Stimulated activated CD8-positive, alpha-beta memory T cell treated with anti-CD3 and anti-CD28 coated beads, Interleukin-2, amount 100 ng/mL, for 1 hour (primary cell): ENCODE results near the gene C1S.
"Not testable (repeated sequence)": the region's sequence is repeated elsewhere in the genome, so short reads cannot be mapped to it uniquely, and the experiment has no call there.

Experiments used
- DNase-seq, 2 donors: peaks; one replicate each; pipeline ENCODE4 v3.0.0-alpha.2; 2020; ENCODE audit warnings: low read depth in 2 of 2

C1S gene

DNA sequence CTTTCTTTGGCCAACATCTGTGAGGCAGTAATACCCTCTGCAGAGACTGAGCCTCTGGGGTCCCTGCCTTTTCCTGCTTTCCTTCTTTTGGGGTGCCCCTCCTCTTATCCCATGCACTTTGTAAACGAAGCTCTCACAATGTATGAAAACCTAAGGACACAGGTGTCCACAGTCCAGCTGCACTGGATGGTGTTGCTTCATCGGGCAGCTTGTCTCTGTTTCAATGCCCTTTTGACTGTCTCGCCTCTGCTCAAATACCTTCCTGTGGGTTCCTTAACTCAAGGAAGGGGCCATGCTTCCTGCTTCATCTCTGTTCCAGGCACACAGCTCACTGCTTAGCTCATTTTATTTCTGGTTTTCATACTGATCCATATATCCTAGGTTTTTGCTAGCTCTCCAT, 42.1 kb downstream of the C1S start:
- DNase-seq: no peak

DNA sequence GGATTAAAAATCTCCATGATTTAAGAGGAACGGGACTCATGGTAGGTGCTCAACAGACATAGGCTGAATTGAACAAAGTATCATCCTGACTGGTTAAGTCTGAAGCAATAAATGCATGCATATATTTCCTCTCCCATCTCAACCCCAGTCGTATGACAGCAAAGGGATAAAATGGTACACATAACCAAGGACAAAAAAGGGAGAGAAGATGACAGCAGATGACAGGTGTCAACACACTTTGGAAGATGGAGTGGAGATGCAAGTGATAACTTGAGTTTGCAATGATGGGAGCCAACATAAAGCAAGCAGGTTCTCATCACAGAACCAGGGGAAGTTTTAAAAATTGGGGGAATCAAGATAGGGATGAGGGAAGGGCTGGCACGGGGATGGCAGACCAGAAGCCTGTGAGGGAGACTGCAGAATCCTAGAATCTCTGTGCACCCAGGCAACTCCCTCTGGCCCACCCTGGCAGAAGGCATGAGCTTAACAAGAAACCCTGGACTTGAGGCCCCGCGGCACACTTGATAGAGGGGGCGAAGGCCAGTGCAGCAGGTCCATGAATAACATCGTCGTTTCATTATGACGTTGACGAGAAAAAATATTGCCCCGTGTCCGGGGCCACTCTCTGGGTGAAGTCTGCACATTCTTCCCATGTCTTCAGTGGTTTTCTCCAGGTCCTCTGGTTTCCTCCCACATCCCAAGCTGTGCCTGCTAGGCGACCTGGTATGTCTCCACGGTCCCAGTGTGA, 43.5 kb downstream of the C1S start:
- DNase-seq: no peak

DNA sequence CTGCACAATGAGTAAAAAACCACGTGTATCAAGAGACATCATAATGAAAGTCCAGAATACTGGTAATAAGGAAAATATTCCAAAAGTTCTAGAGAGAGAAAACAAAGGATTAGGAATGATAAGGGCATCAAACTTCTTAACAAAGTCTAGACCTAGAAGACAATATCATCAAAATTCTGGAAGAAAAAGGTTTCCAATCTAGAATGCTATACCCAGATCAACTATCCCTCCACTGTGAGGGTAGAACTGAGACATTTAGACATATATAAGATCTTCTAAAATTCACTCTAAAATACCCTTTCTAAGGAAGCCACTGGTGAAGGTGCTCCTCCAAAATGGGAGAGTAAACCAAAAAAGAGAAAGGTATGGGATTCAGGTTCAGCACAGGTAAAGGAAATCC, 45.6 kb downstream of the C1S start:
- no peak for DNase-seq

DNA sequence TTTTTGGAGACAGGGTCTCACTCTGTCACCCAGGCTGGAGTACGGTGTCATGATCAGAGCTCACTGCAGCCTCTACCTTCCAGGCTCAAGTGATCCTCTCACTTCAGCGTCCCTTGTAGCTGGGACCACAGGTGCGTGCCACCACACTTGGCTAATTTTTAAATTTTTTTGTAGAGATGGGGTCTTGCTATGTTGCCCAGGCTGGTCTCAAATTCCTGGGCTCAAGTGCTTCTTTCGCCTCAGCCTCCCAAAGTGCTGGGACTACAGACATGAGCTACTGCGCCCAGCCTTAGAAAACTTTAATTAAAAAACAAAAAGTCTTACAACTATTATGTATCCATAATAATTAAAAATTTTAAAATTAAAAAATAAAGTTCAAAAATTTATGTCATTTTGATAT, 46.7 kb downstream of the C1S start:
- not testable (repeated sequence) for DNase-seq

DNA sequence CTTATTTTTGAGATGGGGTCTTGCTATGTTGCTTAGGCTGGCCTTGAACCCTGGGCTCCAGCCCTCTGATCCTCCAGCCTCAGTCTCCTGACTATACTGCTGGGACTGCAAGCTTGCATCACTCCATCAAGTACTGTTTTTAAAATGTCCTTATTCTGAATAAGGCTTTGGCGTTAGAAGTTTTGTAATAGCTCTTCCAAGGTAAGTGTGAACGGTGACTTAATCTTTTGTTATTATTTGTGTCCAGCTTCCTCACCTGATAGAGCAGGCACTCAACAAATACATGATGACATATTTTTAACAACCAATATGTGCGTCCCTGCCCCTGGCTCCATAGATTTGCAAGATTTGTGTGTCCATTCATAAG, 47.1 kb downstream of the C1S start:
- DNase-seq: no peak

DNA sequence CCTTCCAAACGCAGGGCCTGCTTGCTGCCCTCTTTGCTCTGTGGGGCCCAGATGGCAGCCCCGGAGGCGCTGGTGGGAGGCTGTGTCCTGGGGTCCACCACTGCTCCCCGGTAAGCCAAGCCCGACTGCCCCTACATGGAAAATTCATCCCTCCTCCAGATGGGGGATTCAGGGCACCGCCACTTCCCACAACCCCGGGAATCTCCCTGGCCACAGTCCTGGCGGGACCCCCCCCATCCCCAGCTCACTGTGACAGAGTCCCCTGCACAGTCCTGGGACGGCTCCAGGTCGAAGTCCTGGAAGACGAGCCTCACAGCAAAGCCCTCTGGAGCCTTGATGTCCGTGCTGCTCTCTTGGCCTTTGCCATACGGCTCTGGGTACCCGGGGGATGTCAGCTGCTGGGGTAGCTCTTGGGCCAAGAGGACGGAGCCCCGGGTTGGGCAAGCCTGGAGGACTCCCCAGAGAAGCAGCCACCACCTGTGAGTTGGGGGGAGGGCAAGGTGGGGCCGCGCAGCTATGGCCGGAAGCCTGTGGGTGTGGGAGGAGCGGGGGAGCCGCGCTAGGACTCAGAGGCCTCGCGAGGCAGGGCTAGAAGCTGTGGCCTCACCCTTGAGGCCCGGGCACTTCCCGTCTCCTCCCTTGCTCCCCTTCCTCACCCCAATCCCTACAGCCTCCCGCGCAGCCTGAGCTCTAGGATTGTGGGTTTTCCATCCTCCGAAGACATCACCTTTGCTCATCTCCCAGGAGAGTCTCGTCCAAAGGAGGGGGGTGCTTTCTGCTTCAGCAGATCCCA, 47.7 kb downstream of the C1S start:
- DNase-seq: peak; percentile 36 to 46

DNA sequence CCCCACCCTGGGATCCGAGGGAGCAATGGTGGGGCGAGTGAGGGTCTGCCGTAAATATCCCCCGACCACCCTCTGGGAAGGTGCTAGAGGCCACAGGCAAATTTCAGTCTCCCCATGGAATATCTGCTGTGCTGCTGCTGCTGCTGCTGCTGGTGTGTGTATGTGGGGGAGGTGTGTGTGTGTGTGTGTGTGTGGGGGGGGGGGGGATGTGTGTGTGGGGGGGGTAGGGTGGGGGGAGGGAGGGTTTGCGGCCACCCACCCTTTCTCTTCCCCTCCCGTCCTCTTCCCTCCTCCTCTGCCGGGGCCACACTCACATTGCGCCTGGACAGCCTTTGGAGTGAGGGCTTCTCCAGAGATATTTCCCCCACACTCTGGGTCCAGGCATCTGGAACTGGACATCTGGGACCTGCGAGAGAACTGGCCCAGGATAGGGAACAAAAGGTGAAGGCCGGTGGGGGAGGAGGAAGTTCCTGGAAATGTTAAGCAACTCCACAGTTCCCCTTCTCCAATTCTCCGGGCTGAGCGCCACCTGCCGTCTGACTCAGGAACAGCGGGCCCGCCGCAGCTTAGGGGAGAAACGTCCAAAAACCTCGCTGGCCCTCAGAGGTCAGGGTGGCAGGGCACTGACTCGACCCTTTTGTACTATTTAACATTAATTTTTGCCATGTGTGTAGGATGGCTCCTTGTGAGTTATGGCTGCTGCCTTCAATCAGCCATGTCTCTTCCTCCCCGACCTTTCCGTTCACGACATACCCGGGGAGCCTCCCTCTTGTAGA, 48.5 kb downstream of the C1S start, which contains the start of gene C1RL:
Gene C1RL, minus strand, starts transcription at position 419 of the 776 bp plus-strand sequence. Its CDS starts 34 bp downstream, at position 385.
- DNase-seq: peak; percentile 57

DNA sequence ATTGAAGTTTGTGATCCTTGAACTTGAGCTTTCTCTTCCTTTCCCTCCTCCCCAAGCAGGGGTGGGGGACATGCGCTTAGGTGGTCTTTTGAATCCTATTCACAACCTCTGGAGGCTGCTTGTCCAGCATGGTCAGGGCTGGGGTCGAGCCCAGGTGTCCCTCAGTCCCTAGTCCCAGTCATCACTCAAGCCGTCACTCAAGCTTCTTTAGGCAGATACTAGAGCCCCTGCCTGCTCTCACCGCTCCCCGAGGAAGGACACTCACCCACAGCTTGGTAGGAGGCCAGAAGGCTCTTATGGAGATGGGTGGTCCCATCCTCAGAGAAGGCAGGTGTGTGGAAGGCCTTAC, 49.0 kb downstream of the C1S start:
- no peak for DNase-seq

DNA sequence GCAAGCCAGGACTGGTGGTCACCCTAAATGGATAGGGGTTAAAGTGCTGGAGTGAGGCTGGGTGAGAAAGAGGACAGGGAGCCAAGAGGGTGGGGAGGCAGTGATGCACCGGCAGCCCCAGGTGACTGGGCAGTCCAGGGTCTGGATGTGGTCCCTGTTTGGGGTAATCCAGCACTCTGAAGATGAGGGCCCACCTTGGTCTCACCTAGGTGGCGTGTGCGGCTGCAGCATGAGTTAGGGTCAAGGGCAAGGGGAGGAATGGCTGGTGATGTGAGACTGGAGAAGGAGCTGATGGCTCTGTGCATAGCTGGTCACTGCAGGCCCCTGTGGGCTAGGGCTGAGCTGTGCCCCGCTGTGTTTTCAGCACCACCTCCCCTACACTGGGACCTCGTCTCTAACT, 50.1 kb downstream of the C1S start:
- no peak for DNase-seq

DNA sequence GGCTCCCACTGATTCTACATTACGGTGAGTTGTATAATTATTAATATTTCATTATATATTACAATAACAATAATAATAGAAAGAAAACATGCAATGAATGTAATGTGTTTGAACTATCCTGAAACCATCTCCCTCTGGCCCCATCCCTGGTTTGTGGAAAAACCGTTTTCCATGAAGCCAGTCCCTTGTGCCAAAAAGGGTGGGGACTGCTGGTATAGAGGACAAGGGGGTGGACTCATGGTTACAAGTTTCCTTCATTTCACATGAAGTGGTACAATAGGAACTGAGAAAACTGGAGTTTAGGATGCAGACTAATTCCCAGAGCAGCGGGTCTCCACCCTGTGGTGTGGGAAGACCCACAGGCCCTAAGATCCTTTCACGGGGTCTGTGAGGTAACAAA, 51.5 kb downstream of the C1S start:
- no peak for DNase-seq

DNA sequence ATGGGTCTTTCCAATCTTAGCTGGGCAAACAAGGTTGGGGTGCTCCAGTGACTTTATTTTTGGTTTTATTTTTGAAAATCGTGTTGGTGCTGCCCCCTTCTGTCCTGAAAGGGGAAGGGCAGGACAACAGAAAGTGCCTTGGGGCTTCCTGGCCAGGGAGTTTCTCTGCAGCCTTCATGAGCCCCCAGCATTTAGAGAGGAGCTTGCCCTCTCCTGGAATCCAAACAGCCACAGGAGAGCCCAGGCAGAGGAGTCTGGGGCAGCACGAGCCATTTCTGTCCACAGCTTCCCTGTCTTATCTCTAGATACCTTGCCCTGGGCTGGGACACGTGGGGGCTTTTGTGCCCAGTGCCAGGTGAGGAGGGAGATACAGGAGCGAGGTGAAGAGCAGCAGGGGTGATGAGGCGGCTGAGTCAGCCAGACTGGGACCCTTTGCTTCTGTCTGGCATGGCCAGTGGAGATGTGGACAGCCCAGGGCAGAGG, 52.9 kb downstream of the C1S start:
- DNase-seq: no peak

DNA sequence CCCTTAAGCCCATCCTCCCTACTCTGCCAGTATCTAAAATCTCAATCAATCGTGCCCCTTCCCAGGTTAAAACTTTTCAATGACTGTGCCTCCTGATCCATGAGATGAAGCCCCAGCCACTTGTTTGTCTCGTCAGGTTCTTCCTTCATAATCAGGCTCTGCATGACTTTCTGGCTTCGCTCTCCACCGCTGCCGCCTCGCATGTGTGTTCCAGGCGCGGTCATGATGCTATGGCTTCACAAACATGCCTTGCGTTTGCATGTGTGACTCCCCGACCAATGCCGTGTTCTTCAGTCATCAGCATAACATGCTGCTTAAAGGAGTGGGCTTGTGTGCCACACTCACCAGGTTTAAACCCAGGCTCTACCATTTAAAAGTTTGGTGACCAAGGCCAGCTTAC, 53.5 kb downstream of the C1S start:
- no peak for DNase-seq

DNA sequence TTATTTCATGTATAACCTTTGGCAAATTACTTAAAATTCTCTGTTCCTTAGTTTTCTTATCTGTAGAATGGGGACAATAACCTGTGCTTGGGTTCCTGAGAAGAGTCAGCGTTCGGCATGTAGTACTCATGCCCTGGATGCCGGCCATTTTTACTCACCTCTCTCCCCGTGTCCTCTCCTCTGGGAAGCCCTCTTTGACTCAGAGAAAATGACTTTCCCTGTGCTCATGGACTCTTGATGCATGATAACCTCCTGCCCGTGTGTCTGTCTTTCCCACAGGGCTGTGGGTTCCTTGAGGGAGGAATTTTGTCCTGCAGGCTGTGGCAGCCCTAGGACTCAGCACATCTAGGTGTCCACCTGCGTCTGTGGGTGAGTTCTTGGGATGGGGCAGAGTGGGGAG, 54.3 kb downstream of the C1S start:
- no peak for DNase-seq

DNA sequence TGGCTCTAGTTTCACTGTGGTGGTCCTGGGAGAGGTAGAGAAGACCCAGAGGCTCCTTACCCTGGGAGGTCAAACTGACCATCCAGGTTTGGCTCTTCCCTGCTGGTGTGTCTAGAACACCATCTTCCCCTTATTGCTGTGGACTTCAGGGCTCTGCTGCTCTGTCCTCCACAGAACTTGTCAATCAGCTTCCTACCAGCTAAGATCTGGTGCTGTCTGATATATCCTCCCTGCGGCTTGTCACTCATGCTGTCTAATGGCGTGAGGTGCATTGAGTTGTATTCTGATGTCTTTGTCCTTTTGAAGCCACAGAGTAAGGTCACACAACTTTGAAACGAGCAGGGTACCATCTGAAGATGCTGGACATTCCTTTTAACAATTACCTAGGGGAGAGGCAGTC, 55.7 kb downstream of the C1S start:
- DNase-seq: no peak

DNA sequence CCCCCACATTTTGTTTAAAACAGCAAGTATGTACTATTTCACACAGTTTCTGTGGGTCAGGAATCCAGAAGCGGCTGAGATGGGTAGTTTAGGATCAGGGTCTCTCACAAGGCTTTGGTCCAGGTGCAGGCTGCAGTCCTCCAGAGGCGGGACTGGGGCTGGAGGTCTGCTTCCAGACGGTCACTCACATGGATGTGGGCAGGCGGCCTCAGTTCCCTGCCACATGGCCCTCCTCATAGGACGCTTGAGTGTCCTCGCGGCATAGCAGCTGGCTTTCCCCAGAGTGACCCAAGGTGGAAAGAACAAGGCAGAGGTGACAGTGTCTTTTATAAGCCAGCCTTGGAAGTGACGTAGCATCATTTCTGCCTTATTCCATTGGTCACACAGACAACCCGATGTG, 56.4 kb downstream of the C1S start:
- DNase-seq: no peak

DNA sequence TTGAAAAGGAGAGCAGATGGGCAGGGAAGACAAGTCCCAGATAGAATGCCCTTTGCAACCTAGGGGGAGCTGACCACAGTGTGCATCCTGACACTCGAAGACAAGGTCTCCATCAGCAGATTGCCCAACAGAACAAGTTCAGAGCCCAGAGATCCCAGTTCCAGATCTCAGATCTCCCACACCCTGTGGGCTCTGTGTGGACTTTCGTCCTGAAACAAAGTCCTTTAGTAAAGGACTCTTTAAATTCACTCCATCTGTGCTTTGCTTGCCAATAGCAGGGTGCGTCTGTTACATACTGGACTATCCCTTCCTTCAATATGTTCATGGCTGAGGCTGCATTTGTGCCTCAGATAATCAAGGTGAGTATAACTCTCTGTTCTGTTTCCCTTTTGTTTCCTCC, 57.2 kb downstream of the C1S start:
- no peak for DNase-seq

DNA sequence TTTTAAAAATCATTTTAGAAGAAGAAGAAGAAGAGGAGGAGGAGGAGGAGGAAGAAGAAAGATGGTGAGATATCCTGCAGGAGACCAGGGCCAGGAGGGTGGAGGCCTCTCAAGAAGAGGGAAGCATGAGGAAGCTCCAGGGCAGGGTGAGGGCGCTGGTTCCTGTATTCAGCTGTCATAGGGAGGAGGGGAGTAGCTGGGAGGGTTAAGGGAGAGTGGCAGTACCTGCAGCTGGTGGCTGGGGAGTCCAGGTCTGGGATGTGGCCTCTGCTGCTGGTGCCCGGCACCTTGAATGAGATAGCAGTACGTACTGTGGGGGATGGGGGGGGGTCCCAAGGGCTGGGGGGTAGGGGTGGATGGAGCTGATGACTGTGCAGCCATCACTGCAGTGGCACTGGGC, 58.4 kb downstream of the C1S start:
- DNase-seq: no peak

DNA sequence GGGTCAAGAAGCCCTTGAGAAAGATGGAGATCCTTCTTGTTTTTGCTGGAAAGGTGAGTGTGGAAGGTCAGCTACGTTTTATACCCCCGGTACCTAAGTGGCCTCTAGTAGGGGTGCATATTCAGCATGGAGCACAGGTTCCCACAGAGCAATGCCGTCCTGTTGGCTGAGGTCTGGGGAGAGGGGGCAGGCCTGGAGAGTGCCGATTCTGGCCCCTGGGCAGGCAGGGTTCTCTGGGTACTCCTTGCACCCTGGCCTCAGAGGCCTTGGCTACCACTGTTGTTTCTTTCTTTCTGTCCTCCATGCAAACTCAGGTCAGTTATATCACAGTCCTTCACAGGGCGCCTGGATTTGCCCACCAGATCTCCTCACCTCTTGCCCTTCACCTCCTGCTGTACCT, 59.6 kb downstream of the C1S start:
- no peak for DNase-seq
